Ishikawa (cell line): Measurements from ENCODE around the gene OPCML.

ENCODE experiments used
- EP300 ChIP-seq: IDR thresholded peaks from 2 replicates; pipeline ENCODE4 v1.6.1; 2012; ENCODE audit warnings: borderline replicate concordance
- FOXM1 ChIP-seq: IDR thresholded peaks from 2 replicates; pipeline ENCODE4 v1.6.1; 2012; ENCODE audit warnings: low read depth, borderline replicate concordance
- NFIC ChIP-seq: IDR thresholded peaks from 2 replicates; pipeline ENCODE4 v1.6.1; 2012
- RAD21 ChIP-seq: IDR thresholded peaks from 2 replicates; pipeline ENCODE4 v1.6.1; 2012; ENCODE audit warnings: low read depth
- REST ChIP-seq: IDR thresholded peaks from 2 replicates; pipeline ENCODE4 v1.6.1; 2012; ENCODE audit warnings: low read depth, mild to moderate bottlenecking
- TAF1 ChIP-seq: IDR thresholded peaks from 2 replicates; pipeline ENCODE4 v1.6.1; 2012; ENCODE audit warnings: low read depth, mild to moderate bottlenecking
- TCF12 ChIP-seq: IDR thresholded peaks from 2 replicates; pipeline ENCODE4 v1.6.1; 2012; ENCODE audit warnings: low read depth
- YY1 ChIP-seq: IDR thresholded peaks from 2 replicates; pipeline ENCODE4 v1.6.1; 2012; ENCODE audit warnings: low read depth

- TF ChIP-seq FOXM1 (no peak), TCF12 (no peak), TAF1 (no peak), RAD21 (no peak), REST (no peak), EP300 (no peak), NFIC (no peak), YY1 (no peak)
Observed at GRCh38 chr11:133014337-133014736, 518.0 kb downstream of the OPCML start.
